Thyroid gland (tissue), 4 donors: ENCODE results near the gene ITM2B. TPM values are rescaled to one million over a fixed set of nuclear protein-coding genes. Genes with fewer than 3 reads are reported as not detected.

Source experiments
- DNase-seq, 2 donors: peaks; one replicate each; pipeline ENCODE4 v3.0.0-alpha.2; 2019
- H3K27ac ChIP-seq, 3 donors: fragments of 200-600 bp; sonication (generic); 1 replicate in 2 of 3; 2 replicates in 1 of 3; pipeline ENCODE4 v1.5.1; 2016 to 2019; ENCODE audit warnings: mild to moderate bottlenecking in 1 of 3, moderate library complexity in 1 of 3
- H3K27me3 ChIP-seq: fragments of 200-600 bp; sonication (generic); one replicate; pipeline ENCODE4 v1.5.1; 2019
- H3K36me3 ChIP-seq, 2 donors: fragments of 200-600 bp; sonication (generic); one replicate each; pipeline ENCODE4 v1.5.1; 2016 to 2019
- H3K4me1 ChIP-seq, 2 donors: fragments of 200-600 bp; sonication (generic); one replicate each; pipeline ENCODE4 v1.5.1; 2017 to 2019
- H3K4me3 ChIP-seq, 3 donors: fragments of 200-600 bp; sonication (generic); replicated peaks in 1 of 3; 1 replicate in 2 of 3; 2 replicates in 1 of 3; pipeline ENCODE4 v1.5.1; 2016; ENCODE audit warnings: mild to moderate bottlenecking in 1 of 3
- H3K9me3 ChIP-seq: fragments of 200-600 bp; sonication (generic); one replicate; pipeline ENCODE4 v1.5.1; 2017
- CTCF ChIP-seq, 6 experiments: fragments of 200-600 bp in 3 of 6; fragments of 450-650 bp in 3 of 6; sonication (generic) in 3 of 6; IDR thresholded peaks; one replicate each; pipeline ENCODE4 v1.5.1; 2016 to 2019; ENCODE audit warnings: antibody characterized with exemption in 6 of 6, mild to moderate bottlenecking in 2 of 6, inconsistent platforms in 1 of 6, moderate library complexity in 1 of 6
- POLR2A ChIP-seq, 2 donors: fragments of 450-650 bp; IDR thresholded peaks; one replicate each; pipeline ENCODE4 v1.6.1; 2017; ENCODE audit warnings: antibody characterized with exemption in 2 of 2, mild to moderate bottlenecking in 2 of 2, moderate library complexity in 1 of 2
- whole genome bisulfite sequencing, 2 donors: methylation state at CpG; one replicate each; pipeline ENCODE4 v1.1.5; 2017; 5-methylcytosine and 5-hydroxymethylcytosine counted together
- intact Hi-C: fragments of 100-400 bp; cut with DNase I; formaldehyde crosslinking; loops from one replicate; pipeline ENCODE4 v1.15.1; 2023
- total RNA-seq, 4 donors: library from RNA; depleted of rRNA; stranded (reverse); fragments of >200 nt; gene quantifications; one replicate each; pipeline ENCODE4 v1.2.3, GENCODE V29; 2016

ITM2B gene
- total RNA-seq, 4 donors from 2014 or later, result 550 to 716 (median 624) TPM

DNA sequence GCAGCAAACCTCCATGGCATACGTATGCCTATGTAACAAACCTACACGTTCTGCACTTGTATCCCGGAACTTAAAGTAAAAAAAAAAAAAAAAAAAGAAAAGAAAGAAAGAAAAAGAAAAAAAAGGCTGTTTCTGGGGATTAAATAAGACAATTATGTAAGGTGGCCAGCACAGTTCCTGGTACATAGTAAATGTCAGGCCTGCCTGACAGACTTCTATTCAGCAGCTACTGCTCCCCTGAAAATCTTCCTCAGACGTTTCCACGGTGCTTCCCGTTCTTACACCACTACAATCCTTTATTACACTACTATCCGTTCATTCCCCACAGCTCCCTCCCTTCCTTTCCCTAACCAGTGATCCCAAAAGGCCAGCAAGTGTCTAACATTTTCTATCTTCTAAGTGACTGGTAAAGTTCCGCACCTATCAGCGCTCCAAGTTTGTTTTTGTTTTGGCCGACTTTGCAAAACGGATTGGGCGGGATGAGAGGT lies 69.9 kb downstream of the ITM2B start:
- Histone ChIP-seq H3K27me3 (no peaks in the 10 kb centered on the region), H3K36me3 (peaks cover 0 to under 1% of the 10 kb centered on the region in 2 donors), H3K9me3 (no peaks in the 10 kb centered on the region), H3K4me1 (peaks cover 11 to 18% of the 10 kb centered on the region in 2 donors), H3K4me3 (peak overlapping the region; percentile 82 to 98 (median 93)), H3K27ac (peak overlapping the region; percentile 96 to 100 (median 98))
- WGBS, 2 donors, result 16 to 19% methylated on average over 12 of the region's 12 CpGs
- intact Hi-C loops, result loop anchor here (5.0 to 10.0 kb wide), 2 partner anchors 66 to 208 kb away; partner anchors contain the start of gene MED4
- no peak for DNase-seq
- no peak for TF ChIP-seq CTCF (IDR thresholded peaks at IDR 0.05)
- no peak for TF ChIP-seq POLR2A (IDR thresholded peaks at IDR 0.05)

GRCh38 chr13:48303359-48304142 lies 70.5 kb downstream of the ITM2B start, which contains the start of gene RB1:
TSS of gene RB1 (plus strand) at chr13:48303751. CDS start at chr13:48303913, 162 bp downstream.
- DNase-seq, result peak; percentile 91 to 93
- Histone ChIP-seq H3K4me3 (peak within 1 kb of the TSS; percentile 82 to 98 (median 93)), H3K36me3 (peaks cover 0 to 7% of the 10 kb centered on the region in 2 donors), H3K27me3 (no peaks in the 10 kb centered on the region), H3K27ac (peak within 1 kb of the TSS; percentile 96 to 100 (median 98)), H3K9me3 (no peaks in the 10 kb centered on the region), H3K4me1 (peaks cover 11 to 18% of the 10 kb centered on the region in 2 donors)
- TF ChIP-seq POLR2A (IDR thresholded peaks at IDR 0.05), result peak; percentile 81 to 98
- TF ChIP-seq CTCF (IDR thresholded peaks at IDR 0.05), result no peak
- intact Hi-C loops, result loop anchor here (5.0 to 10.0 kb wide), 2 partner anchors 66 to 209 kb away; partner anchors contain the start of gene MED4
- WGBS, 2 donors, result 0 to 1% methylated on average over 8 to 41 of the region's 96 CpGs

GRCh38 chr13:48304143-48304876 lies 71.3 kb downstream of the ITM2B start:
- intact Hi-C loops, result loop anchor here (5.0 to 10.0 kb wide), 2 partner anchors 67 to 210 kb away; partner anchors contain the start of gene MED4
- H3K27me3 ChIP-seq, result no peaks in the 10 kb centered on the region
- peak; percentile 40 to 44 for DNase-seq
- TF ChIP-seq POLR2A (IDR thresholded peaks at IDR 0.05), result peak in 1 of 2 donors; percentile 28
- no peak for TF ChIP-seq CTCF (IDR thresholded peaks at IDR 0.05)
- H3K4me3 ChIP-seq, result peak overlapping the region; percentile 82 to 98 (median 93)
- peaks cover 11 to 18% of the 10 kb centered on the region in 2 donors for H3K4me1 ChIP-seq
- WGBS, 2 donors, result 1% methylated on average over 27 to 31 of the region's 36 CpGs
- H3K9me3 ChIP-seq, result no peaks in the 10 kb centered on the region
- peaks cover 0 to 7% of the 10 kb centered on the region in 2 donors for H3K36me3 ChIP-seq
- peak overlapping the region; percentile 96 to 100 (median 98) for H3K27ac ChIP-seq

GRCh38 chr13:48311223-48311622 lies 78.2 kb downstream of the ITM2B start:
- Histone ChIP-seq H3K36me3 (peaks cover 0 to 7% of the 10 kb centered on the region in 2 donors), H3K4me1 (peaks cover 2 to 5% of the 10 kb centered on the region in 2 donors), H3K9me3 (no peaks in the 10 kb centered on the region), H3K27me3 (no peaks in the 10 kb centered on the region), H3K27ac (no peak overlapping the region), H3K4me3 (no peak overlapping the region)
- TF ChIP-seq CTCF (IDR thresholded peaks at IDR 0.05) (no peak), POLR2A (IDR thresholded peaks at IDR 0.05) (no peak)
- WGBS, 2 donors, result 94 to 100% methylated on average over 1 of the region's 1 CpG
- no peak for DNase-seq
- intact Hi-C loops, result no loop called here
